ENCODE measurements around the gene ZNF445. TPM values are rescaled to one million over a fixed set of nuclear protein-coding genes. Genes with fewer than 3 reads are reported as not detected.

The ZNF445 gene
- total RNA-seq, 1 experiment from 2014 or later = 11.9 TPM

GRCh38 chr3:44499149-44499898 is 21.9 kb upstream of the ZNF445 start:
- in situ Hi-C loops (cut with HindIII; ENCODE audit: low pct_unique_long_range_greater_than_20kb, low sequenced_read_pairs) = no loop called here
- Histone ChIP-seq H3K4me1 (ENCODE audit: control insufficient read depth, insufficient read depth, low read length) (no peaks in the 10 kb centered on the region), H3K36me3 (ENCODE audit: control insufficient read depth, insufficient read depth, low read length) (no peaks in the 10 kb centered on the region), H3K9me3 (ENCODE audit: control insufficient read depth, insufficient read depth, low read depth, low read length) (peaks cover 39% of the 10 kb centered on the region), H3K4me3 (ENCODE audit: low read depth in 2 of 2, low read length in 2 of 2) (no peak overlapping the region), H3K27ac (ENCODE audit: low read length) (no peak overlapping the region), H3K27me3 (ENCODE audit: control insufficient read depth, insufficient read depth, low read length) (no peaks in the 10 kb centered on the region)
- DNase-seq (ENCODE audit: low read depth, low spot score) (no peak), ATAC-seq (no peak)
- intact Hi-C loops (cut with micrococcal nuclease; ENCODE audit: unreplicated experiment) = no loop called here
- no TSS peak for BruUV-seq (replicated peaks)
- POLR2A ChIA-PET = no interaction called here
- CTCF ChIA-PET = no interaction called here
- TF ChIP-seq CTCF (IDR thresholded peaks at IDR 0.05) (no peak), REST (IDR thresholded peaks at IDR 0.05; ENCODE audit: insufficient read depth in 1 of 2, low read depth in 2 of 2, low read length in 1 of 2) (no peak), POLR2AphosphoS5 (IDR thresholded peaks at IDR 0.05; ENCODE audit: low read depth, low read length) (no peak), TCF7L2 (IDR thresholded peaks at IDR 0.05; ENCODE audit: low read depth, low read length) (no peak), SIN3A (IDR thresholded peaks at IDR 0.05; ENCODE audit: borderline replicate concordance, insufficient read depth, low read depth, low read length) (no peak)

GRCh38 chr3:44495636-44496415 is 18.4 kb upstream of the ZNF445 start:
- Histone ChIP-seq H3K4me1 (ENCODE audit: control insufficient read depth, insufficient read depth, low read length) (no peaks in the 10 kb centered on the region), H3K4me3 (ENCODE audit: low read depth in 2 of 2, low read length in 2 of 2) (no peak overlapping the region), H3K36me3 (ENCODE audit: control insufficient read depth, insufficient read depth, low read length) (no peaks in the 10 kb centered on the region), H3K27me3 (ENCODE audit: control insufficient read depth, insufficient read depth, low read length) (no peaks in the 10 kb centered on the region), H3K27ac (ENCODE audit: low read length) (no peak overlapping the region), H3K9me3 (ENCODE audit: control insufficient read depth, insufficient read depth, low read depth, low read length) (peaks cover 25% of the 10 kb centered on the region)
- no peak for TF ChIP-seq SIN3A (IDR thresholded peaks at IDR 0.05; ENCODE audit: borderline replicate concordance, insufficient read depth, low read depth, low read length)
- TF ChIP-seq REST (IDR thresholded peaks at IDR 0.05; ENCODE audit: insufficient read depth in 1 of 2, low read depth in 2 of 2, low read length in 1 of 2) = no peak
- TF ChIP-seq POLR2AphosphoS5 (IDR thresholded peaks at IDR 0.05; ENCODE audit: low read depth, low read length) = no peak
- TF ChIP-seq TCF7L2 (IDR thresholded peaks at IDR 0.05; ENCODE audit: low read depth, low read length) = no peak
- no peak for TF ChIP-seq CTCF (IDR thresholded peaks at IDR 0.05)
- in situ Hi-C loops (cut with HindIII; ENCODE audit: low pct_unique_long_range_greater_than_20kb, low sequenced_read_pairs) = no loop called here
- BruUV-seq (replicated peaks) = no TSS peak
- intact Hi-C loops (cut with micrococcal nuclease; ENCODE audit: unreplicated experiment) = no loop called here
- no peak for DNase-seq (ENCODE audit: low read depth, low spot score)
- ATAC-seq = no peak
- ChIA-PET POLR2A (interaction anchor here (0.5 kb wide), 1 partner anchor 401 kb away, joined by 9 read pairs; no protein-coding TSS in a partner anchor), CTCF (no interaction called here)

All from Panc1 (cell line).